ENCODE results near the gene RGS3.
"Not testable (repeated sequence)": the region's sequence is repeated elsewhere in the genome, so short reads cannot be mapped to it uniquely, and the experiment has no call there.

The RGS3 gene

GRCh38 chr9:113548221-113549041 lies 84.9 kb downstream of the RGS3 start:
- peak; percentile 68 for DNase-seq (ENCODE audit: low spot score)

DNA sequence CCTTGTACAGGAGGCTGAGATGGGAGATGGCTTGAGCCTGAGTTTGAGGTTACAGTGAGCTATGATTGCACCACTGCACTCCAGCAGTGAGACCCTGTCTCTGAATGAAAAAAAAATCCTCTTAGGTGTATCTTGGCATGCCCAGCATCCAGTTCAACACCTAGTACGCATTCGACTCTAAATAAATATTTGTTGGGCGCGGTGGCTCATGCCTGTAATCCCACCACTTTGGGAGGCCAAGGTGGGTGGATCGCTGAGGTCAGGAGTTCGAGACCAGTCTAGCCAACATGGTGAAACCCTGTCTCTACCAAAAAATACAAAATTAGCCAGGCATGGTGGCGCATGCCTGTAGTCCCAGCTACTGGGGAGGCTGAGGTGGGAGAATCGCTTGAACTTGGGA lies 86.4 kb downstream of the RGS3 start:
- DNase-seq (ENCODE audit: low spot score), result not testable (repeated sequence)

DNA sequence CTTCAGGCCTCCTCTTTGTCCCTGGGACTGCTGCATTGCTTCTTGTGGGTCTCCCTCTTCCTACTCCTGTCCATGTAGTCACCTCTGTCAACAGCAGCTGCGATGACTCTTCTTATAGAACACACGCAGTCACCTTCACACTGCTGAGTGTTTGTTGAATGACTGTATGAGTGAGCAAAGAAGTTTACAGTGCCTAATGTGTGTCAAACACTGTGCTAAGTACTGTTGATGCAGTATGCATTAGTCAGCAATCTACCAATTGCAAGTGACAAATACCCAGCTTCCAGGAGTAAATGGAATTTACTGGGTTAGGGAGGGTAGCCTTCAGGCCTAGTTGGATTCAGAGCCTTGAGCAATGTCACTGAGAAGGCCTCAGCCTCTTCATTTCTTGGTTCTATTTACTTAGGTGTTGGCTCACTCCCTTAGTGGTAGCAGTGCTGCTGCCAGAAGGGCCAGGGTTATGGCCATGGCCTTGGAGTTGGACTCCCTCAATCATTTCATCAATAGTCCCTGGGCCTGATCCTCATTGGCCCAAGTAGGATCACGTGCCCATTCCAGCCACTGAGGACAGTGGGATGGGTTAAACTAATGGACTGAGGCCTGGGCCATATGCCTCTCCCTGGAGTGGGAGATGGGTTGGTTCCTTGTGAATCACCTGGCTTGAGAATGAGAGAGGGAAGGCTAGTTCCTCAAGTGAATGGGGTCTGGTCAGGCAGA lies 93.5 kb downstream of the RGS3 start:
- DNase-seq (ENCODE audit: low spot score), result no peak

GRCh38 chr9:113558632-113559502 lies 95.3 kb downstream of the RGS3 start:
- peak; percentile 38 for DNase-seq (ENCODE audit: low spot score)

- DNase-seq (ENCODE audit: low spot score), result no peak
Measured at GRCh38 chr9:113559834-113560800, 96.6 kb downstream of the RGS3 start.

DNA sequence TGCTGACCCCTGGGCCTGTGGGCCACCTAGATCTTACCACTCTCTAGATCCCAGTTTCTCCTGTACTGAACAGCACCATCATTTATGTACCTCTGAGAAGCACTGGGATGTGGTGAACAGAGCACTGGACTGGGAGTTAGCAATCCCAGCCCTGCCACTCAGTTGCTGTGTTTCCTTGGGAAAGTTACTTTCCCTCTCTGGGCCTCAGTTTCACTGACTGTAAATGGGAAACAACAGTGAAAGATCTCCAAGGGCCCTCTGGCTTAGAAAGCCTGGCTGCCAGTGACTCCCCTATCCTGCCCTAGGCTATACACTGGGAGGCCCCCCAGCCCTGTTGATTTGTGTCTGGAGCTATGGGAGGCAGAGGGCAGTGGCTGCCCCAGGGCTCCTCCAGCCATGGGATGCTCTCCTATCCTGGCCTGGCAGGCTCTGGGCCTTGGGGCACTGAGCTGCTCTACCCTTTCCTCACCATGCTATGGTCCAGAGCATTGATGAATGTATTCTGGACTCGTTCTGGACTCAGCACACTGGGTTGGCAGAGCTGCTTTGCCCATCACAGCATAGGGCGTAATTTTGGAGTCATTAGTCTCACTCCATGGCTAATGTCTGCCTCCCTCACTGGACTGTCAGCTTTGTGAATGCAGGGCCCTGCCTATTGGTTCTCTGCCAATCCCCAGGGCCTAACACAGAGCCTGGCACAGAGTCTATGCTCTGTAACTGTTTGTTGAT lies 99.3 kb downstream of the RGS3 start:
- DNase-seq (ENCODE audit: low spot score), result peak; percentile 47

DNA sequence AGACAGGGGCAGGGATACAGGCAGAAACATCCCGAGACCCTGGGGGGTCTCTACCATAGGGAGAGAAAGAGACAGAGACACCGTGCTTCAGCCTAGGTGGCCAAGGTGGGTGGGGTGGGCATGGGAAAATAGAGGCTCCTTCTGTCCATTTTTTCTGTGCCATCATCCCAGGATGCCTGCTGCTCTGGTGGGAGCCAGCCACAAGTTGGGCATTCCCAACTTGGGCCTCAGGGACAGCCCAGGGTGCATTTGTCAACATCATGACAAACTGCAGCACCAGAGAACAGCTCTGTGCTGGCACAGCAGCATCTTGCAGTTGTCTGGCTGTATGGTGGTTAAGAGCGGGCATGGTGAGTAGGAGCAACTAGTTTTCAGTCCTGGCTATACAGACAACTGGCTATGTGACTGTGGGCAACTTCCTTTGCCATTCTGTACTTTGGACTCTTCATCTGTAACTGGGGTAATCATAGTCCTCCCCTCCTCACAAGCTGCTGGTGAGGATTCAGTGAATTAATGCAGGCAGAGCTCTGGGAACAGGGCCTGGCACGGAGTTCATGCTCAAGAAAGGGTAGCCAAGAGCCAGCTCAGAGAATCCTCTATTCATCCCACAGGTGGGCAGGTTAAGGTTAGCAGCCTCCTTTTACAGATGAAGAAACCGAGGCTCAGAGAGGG lies 100.4 kb downstream of the RGS3 start:
- no peak for DNase-seq (ENCODE audit: low spot score)

DNA sequence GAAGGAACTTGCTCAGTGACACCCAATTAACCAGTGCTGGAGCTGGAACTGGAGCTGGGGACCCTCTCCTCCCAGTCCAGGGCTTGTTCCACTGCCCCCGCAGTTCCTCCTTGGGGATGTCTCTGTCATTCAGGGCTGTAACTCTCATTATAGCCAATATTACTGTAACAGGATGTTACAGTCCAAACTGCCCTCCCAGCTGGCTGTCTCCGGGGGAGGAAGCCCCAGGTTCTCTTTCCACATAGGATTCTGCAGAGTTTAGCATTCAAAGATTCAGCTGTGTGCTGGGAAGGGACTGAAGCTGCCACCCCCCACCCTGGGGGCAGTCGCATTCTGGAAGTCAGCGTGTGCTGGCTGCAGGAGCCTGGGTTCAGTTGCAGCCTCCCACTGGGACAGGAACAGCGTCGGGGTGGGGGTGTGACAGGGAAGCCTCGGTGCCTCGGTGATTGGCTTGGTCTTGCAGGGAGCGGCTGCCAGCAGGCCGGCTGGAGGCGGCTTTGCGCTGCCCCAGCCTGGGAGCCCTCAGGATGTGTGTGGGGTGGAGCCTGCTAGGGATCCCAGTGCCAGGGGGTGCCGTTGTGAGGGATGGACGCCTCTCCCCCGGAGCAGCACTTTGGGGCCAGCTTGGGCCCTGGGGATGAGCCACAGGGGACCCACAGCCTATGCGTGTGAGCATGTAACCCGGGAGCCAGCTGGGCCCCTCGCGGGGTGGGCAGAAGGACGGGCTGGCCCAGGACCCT lies 101.1 kb downstream of the RGS3 start:
- peak; percentile 75 for DNase-seq (ENCODE audit: low spot score)

DNA sequence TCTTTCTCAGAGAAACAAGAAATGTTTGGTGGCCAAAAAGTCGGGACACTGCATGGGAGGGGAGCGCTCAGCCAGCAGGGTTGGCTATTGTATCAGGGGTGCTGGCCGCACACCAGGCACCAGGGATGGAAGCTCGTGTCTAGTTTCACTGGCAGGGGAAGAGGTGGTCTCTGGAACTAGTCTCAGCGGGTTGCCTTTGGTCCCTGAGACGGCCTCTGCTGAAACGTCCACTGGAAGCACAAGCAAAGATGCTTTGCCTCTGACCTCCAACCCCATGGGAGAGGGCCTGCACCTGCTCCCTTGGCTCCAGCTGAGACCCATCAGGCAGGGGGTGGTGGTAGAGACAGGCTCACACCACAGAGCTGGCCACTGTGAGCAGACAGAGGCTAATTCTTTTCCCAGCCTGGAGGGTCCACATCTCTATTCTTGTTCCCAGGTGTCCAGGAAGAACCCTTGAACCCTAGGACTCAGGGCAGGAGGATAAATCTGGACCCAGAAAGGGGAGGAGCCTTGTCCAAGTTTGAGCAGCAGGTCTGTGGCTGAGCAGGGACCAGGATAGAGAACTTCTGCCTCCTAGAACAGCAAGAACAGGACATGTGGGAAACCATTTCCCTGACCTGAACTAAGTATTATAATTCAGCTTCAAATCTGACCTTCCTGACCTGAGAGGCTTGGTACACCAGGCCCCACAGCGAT lies 102.6 kb downstream of the RGS3 start:
- DNase-seq (ENCODE audit: low spot score), result no peak

DNA sequence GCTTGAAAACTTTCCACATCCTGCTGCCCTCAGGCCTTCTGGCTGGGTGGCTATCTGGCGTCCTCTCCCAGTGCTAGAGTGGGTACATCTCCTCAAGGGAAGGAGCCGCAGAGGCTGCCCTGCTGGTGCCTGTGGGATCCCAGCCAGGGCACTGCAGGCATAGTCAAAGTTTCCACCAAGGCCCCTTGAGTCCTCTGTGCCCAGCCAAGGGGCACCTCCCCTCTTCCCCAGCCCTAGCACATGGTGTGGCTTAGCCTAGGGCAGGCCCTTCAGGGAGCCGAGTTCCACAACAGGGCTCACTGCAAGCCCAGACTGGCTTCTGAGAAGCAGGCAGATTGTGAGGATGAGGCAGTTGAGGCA lies 103.2 kb downstream of the RGS3 start:
- DNase-seq (ENCODE audit: low spot score), result no peak

DNA sequence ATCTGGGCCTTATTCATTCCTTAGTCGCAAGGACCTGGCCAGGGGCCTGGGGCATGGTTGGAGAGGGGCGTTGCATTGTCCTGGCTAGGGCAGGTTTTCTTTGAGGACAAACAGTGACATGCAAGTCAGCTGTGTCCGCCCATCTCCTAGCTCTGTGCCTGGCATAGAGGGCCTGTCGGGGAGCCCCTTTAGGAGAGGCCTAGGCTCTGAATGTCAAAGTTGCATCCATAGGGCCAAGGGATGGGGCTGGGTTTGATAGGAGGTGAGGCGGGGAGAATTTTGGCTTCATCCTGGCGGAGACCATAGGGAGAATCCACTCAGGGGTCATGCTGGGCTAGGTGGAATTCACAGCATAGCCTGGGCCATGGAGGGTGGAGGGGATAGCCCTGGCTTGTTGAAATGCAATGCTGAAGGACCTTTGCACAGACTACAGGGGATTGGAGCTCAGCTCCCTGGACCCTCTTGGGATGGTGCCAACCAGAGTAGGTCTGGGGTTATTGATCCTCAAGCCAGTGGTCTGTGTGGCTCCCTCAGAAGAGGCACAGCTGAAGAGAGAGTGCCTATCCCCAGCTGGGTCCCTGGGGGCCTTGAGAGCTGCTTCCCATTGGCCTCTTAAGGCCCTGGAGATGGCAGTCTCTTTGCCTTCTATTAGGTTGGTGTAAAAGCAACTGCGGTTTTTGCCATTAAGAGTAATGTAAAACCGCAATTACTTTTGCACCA lies 104.0 kb downstream of the RGS3 start:
- no peak for DNase-seq (ENCODE audit: low spot score)

DNA sequence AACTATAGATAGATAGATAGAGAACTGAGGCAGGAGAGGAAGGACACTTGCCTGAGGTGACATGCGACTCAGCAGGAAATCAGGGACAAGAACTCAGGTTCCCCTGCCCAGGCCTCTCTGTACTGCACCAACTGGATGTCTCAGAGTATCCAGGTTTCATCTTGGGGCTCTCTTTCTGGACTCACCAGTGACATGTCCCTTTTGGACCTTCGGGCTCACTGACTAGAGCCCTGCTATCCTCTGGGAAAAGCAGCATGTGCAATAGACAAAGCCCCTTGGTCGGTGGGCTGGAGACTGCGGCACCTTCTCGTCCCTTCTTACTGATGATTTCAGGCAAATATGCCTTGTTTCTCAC lies 104.5 kb downstream of the RGS3 start:
- no peak for DNase-seq (ENCODE audit: low spot score)

DNA sequence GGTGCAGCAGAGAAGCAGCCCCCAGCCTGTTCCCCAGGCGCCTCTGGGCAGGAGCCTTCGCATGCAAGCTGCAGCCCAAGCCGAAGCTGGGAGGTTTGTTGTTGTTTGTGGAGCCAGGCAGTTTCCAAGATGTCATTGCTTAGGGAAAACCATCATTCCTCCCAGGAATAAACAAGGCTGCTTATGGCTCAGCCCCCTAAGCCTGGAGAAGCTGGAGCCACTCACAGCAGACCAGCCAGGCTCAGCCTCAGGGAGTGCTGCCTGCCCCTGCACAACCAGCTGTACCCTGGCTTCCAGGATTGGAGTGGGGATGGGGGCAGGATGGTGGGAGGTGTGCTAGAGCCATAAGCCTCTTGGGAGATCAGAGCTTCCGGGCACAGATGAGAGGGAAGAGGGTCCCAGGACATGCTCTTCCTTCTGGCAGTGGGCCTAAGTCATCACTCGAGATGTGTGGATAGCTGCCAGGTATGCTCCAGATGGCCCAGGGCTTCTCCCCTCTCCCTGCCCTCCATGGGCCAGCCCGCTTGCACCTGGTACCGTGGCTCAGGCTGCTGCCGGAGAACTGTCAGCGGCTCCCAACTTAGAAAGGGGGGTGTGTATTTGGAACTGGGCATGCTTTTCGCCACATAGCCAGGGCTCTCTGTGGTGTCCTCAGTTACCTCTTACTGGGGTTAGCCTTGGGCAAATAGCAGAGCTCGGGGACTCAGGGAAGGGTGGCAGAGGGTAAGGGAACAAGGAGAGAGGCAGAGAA lies 105.2 kb downstream of the RGS3 start:
- DNase-seq (ENCODE audit: low spot score), result no peak

GRCh38 chr9:113569472-113570060 lies 106.0 kb downstream of the RGS3 start:
- no peak for DNase-seq (ENCODE audit: low spot score)

DNA sequence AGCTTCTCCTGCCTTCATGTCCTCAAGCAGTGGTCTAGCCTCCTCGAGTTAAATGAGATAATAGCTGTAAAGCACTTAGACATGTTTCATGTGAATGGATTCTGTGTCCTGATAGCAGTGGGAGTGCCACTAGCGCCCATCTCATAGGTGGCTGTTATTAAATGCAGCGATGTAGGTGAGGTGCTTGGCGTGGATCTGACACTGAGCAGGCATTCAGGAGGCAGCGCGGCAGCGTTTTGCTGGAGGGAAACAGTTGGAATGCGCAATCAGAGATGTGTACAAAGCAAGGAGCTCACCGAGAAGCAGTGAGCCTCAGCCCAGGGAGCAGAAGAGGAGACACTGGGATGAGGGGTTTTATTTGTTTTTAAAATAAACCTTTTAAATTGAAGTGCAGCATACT lies 106.6 kb downstream of the RGS3 start:
- DNase-seq (ENCODE audit: low spot score), result no peak

DNA sequence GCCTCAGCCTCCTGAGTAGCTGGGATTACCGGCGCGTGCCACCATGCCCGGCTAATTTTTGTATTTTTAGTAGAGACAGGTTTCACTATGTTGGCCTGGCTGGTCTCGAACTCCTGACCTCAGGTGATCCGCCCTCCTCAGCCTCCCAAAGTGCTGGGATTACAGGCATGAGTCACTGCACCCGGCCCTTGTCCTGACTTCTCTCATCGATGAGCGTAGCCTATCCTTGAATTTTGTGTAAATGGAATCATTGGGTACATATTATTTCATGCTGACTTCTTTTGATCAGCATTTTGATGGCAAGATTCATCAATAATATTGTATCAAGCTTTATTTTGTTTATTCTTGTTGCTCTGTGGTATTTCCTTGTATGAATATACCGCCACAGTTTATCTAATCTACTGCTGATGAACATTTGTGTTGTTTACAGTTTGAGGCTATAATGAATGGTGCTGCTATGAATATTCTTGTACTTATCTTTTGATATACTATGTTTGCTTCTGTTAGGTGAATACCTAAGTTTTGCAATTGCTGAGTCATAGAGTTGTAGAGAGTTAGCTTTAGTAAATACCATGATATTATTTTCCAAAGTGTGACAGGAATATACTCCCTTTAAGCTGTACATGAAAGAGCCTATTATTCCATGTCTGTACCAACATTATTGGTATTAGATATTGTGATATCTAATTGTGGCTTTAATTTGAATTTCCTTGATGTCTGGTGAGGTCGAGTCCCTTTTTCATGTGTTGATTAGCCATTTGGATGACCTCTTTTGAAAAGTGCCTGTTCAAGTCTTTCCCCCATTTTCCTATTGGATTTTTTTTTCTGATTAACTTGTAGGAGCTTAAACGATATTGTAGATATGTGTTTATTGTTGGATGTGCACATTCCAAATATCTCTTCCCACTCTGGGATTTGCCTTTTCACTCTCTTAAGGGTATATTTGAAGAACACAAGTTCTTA lies 107.5 kb downstream of the RGS3 start:
- no peak for DNase-seq (ENCODE audit: low spot score)

Measured in pons (tissue), 1 donor.